Measurements from ENCODE around the gene C11orf21.

C11orf21 gene

GRCh38 chr11:2320568-2321310 is 19.0 kb upstream of the C11orf21 start:
- DNase-seq = no peak

- DNase-seq = no peak
These were observed 18.2 kb upstream of the C11orf21 start for GRCh38 chr11:2319791-2320472.

DNA sequence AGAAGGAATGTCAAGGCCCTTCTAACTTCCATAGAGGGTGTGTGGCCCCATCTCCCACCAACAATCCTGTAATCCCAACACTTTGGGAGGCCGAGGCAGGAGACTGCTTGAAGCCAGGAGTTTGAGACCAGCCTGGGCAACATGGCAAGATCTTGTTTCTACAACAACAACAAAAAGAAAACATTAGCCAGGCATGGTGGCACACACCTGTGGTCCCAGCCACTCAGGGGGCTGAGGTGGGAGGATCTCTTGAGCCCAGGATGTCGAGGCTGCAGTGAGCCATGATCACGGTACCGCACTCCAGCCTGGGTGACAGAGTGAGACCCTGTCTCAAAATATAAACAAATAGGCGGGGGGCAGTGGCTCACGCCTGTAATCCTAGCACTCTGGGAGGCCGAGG is 17.0 kb upstream of the C11orf21 start:
- no peak for DNase-seq

DNA sequence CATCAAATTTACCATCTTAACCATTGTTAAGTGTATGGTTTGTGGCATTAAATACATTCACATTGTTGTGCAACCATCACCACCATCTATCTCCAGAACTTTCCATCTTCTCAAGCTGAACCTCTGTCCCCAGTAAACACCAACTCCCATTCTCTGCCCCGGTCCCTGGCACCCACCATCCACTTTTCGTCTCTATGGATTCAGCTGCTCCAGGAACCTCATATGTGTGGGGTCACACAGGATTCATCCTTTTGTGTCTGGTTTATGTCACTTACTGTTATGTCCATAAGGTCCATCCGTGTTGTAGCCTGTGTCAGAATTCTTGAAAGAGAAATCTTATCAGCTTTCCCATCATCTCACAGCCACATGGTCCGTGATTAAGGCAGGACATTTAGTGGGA is 16.4 kb upstream of the C11orf21 start:
- DNase-seq = no peak

DNA sequence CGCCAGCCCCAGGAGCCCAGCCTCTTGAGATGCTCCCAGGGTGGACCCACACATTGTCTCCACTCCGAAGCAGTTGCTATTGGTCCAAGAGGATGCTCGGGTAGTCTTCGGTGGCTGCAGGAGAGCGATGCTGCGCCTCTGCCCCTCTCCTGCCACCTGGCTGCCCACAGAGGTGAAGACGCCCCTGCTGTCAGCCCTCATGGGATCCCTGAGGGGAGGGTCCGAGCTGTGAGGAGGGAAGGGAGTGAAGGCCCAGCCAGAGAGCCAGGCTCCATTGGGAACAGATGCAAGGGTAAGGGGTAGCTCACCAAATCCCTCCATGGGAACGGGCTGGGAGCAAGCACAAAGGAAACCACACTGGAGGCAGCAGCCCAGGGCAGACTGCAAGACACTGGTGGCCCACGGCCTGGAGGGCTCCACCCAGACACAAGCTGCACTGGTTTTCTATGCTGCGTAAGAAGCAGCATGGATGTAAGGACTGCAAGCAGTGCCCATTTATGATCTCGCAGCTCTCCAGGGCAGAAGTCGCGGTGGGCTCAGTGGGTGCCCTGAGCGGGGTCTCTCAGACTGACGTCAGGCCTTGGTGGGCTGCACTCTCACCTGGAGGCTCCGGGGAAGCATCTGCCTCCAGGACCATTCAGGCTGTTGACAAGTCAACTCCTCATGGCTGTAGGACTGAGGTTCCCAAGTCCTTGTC is 15.8 kb upstream of the C11orf21 start:
- DNase-seq = no peak

- no peak for DNase-seq
These were observed 15.2 kb upstream of the C11orf21 start for GRCh38 chr11:2316963-2317244.

DNA sequence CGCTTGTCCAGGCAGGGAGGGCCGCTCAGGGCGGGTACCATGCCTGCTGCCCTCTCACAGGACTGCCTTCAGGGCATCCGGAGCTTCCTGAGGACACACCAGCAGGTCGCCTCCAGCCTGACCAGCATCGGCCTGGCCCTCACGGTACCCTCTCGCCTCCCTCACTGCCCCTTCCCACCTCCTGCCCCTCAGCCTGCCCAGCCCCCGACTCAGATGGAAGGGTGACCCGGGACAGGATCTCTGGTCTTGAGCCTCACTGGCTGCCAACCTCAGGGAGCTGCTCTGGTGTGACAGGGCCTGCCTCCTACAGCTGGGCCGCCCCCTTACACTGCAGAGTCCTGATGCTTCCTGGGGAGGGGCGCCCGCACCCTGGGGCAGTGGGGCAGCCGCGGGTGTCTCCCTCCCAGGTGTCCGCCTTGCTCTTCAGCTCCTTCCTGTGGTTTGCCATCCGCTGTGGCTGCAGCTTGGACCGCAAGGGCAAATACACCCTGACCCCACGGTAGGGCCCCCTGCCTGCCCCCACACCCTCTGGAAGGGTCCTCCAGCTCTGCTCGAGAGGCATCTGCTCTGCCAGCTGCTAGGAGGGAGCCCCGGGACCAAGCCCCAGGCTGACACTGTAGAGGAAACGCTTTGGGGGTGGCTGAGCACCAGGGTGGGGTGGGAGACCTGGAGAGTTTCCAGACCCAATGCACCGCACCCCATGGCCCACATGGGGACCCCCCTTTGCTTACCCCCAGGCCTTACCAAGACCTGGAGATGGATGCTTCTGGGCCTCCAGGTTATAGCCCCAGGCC is 14.6 kb upstream of the C11orf21 start:
- no peak for DNase-seq

DNA sequence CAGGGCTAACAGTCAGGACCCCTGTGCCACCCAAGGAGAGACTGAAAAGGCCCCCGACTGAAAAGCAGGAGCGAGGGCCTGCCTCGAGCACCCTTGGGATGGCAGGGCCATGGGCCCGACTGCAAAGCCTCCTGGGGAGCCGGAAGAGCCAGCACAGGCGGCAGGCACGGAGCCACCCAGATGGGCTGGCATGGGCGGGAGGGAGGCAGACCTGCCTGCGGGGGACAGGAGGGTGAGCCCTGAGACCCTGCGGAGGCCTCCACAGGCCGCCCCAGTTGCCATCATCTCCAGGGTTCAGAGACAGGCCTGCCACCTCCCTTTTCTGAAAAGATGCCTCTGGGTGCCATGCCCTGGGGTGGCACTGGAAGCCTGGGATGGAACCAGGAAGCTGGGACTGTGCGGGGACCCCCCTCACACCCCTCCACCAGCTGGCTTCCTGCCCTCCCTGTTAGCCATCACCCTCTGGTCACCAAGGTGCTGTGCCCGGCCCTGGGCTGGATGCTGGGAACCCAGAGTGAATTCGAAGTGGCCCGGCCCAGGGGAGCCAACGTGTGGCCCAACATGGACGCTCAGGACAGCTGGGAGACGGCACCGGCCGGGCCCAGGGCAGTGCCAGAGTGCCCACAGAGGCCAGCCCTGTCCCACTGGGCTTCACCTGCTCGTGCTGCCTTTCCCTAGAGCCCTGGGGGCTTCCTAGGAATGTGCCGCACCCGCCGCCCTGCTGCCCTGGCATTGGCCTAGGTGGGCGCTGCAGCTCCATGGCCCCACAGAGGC is 13.9 kb upstream of the C11orf21 start:
- DNase-seq = peak in 1 of 2 experiments; percentile 56

DNA sequence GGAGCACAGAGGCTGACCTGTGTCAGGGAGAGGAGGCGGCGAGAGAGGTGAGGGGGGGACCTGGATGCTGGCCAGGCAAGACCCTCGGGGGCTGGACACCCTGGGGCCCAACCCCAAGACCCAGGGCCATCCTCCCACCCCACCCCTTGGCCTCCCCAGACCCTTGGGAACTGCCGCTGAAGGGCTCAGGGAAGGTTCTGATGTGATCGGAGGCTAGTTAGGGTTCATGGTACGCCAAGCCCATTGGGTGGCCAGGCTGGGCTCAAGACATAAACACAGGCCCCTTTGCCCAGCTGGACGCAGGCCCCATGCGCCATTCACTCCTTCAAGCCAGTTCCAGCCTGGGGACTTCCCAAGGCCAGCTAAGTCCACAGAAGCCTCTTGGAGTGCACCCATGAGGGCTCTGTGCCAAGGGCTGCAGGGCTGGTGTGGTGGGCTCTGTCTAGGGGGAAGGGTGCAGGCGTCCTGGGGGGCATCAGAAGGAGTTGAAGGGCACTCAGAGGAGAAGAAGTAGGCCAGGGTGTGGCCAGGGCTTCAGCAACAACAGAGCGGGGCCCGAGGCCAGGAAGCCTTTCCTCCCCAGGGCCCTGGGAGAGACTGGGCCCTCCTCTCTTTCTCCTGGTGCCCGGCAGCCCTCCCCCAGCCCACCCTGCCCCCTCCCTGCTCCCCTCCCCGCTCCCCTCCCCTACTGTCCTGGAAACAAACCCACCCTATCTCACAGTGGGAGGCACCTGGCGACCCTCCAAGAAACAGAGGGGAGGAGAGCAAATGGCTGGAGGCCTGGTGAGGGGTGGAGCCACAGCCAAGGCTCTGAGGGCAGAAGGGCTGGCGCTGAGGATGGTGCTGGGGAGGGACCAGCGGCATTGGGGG is 13.0 kb upstream of the C11orf21 start:
- DNase-seq = peak; percentile 39 to 86

- DNase-seq = no peak
These were observed 12.4 kb upstream of the C11orf21 start for GRCh38 chr11:2314136-2314524.

DNA sequence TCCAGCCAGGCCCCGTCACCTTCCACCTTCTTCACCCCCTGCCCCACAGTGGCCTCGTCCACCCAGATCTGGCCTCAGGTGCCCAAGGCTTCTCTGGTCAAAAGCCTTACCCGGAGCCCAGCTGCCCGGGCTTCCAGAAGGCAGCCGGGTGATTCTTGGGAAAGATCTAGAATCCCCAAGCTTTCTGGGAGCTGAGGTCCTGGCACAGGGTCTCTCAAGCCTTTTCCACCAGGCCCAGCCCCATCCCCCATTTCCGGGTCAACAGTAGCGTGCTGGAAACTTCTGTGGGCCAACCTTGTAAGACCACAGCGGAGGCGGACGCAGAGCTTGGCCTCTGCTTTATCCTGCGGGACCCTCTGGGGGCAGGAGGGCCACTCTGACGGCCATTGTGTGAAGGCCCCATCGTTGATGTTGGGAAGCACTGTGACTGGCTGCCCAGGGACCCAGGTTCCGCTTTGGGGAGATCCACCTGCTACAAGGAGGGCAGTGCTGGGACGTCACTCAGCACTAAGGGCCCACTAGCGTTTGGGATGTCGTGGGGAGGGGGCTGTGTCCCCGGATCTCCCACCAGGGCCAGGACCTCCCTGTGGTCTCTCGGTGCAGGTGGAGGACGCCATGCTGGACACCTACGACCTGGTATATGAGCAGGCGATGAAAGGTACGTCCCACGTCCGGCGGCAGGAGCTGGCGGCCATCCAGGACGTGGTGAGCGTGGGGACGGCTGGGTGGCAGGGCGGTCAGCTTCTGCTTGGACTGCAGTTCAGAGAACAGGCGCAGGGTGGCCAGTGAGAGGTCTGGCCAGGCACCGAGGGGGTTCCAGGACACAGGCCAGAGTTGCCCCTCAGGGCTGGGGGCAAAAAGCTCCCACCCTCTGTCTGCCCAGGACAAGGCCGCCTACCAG is 11.6 kb upstream of the C11orf21 start:
- no peak for DNase-seq

DNA sequence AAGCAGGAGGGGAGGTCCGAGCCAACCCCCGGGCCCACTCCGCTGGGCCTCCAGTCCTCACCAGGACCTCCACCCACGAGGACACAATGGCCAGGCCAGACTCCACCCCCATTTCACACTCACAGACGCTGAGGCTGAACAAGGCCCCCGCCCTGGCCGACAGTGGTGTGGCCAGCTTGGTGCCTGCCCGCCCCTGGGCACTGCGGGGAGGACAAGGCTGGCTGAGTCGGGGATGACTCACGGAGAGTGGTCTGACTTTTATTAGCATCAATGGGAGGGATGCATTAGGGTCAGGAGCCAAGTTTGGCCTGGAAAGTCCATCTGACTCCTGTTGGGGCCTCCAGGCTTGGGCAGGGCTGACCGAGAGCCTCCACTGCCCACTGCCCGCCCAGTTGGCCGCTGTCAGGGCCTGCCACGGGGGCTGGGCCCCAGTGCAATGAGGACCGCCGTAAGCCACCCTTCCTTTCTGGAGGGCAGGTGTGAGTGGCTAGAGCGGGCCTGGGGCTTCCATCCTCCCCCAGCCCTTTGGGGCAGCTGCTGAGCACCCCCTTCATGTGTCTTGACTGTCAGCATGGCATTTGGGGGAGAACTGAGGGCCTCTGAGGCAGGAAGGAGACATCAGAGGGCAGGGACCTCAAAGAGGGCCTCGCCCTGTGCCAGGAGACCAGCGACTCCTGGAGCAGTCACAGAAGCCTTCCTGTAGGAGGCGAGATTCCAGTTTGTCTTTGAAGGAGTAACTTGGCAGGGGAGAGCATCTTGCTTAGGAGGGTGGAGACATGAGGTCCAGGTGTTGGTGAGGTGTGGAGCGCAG is 10.7 kb upstream of the C11orf21 start:
- no peak for DNase-seq

GRCh38 chr11:2311353-2312133 is 9.8 kb upstream of the C11orf21 start:
- DNase-seq = no peak

DNA sequence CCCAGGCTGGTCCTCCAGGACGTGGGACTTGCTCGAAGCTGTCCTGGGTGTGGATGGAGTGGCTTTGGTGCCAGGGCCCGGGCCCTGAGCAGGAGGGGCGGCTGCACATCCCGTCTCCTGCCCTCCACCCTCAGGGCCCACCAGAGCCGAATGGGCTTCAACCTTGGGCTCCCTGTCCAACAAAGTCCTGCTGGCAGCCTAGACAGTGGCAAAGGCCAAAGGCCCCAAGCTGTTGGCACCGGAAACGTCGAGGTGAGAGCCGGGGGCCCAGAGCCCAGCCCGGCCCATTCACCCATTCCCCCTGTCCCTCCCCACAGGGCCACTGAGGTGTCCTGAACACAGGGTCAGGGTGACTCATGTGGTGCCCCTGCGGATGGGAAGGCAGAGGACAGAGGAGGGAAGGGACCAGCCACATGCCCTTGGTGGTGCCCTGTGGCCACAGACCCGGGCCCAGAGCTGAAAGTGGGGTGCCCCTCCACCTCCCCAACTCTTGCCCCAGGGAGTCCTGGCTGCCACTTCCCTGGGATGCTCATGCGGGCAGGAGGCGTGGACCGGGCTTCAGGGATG is 9.2 kb upstream of the C11orf21 start:
- no peak for DNase-seq

- no peak for DNase-seq
These were observed 8.5 kb upstream of the C11orf21 start for GRCh38 chr11:2310073-2310785.

DNA sequence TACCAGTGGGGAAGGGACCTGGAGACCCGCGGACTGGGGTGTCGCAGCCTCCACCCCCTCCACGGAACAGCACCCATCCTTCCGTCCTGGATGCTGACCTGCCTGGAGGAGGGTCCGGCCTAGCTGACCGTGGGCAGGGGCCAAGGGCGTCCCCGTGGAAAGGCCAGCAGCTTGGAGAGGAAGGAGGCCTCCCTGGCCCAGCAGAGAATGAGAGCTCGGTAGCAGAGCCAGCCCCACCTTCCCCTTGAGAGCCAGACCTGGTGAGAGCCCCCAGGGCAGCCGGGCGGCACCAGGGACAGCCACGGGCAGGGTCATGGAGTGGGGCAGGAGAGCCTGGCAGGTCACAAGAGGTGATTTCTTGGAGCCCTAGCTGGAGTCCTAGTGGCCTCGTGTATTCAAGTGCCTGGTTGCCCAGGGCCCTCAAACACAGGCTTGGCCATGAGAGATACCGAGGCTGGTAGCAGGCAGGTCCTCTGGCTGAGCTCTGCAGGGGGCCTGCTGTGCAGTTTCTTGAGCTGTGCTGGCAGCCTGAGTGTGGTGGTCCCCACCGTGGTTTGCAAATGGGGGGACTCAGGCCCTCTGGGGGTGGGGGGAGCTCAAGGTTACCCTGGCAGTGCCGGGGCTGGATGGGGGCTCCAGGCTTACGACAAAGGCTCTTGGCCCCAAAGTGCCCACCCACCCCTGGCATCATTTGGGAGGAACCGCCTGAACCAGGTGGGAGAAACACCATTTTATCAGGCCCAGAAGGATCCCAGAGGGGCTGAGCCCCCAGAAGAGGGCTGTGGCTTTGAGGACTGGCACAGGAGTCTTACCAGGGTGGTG is 7.7 kb upstream of the C11orf21 start:
- no peak for DNase-seq

- DNase-seq = no peak
These were observed 7.0 kb upstream of the C11orf21 start for GRCh38 chr11:2308713-2309112.
